Stimulated activated naive B cell treated with anti-CD40 and anti-IgM and Interleukin-4, amounts not matched to agents 10 μg/mL and 1 μg/mL and 100 μg/mL, for 72 hours (primary cell): ENCODE measurements around the gene HOXC11.

ENCODE experiments used
- ATAC-seq, 2 donors: fragments of 150-1000 bp; cut with Tn5 transposase; replicated peaks; 2 replicates each; pipeline ENCODE4 v1.10.0; 2021; ENCODE audit warnings: moderate library complexity in 1 of 2
- DNase-seq: peaks from one replicate; pipeline ENCODE4 v3.0.0; 2021
- H3K27ac Mint-ChIP-seq: one replicate; pipeline ENCODE4 v1.8.0; 2022; ENCODE audit warnings: mild to moderate bottlenecking, mixed read lengths
- H3K27me3 Mint-ChIP-seq, 2 donors: one replicate each; pipeline ENCODE4 v1.8.0; 2022; ENCODE audit warnings: mixed read lengths in 2 of 2
- H3K36me3 Mint-ChIP-seq, 2 donors: one replicate each; pipeline ENCODE4 v1.8.0; 2022; ENCODE audit warnings: mixed read lengths in 2 of 2, mild to moderate bottlenecking in 1 of 2
- H3K4me1 Mint-ChIP-seq, 2 donors: one replicate each; pipeline ENCODE4 v1.8.0; 2022; ENCODE audit warnings: mixed read lengths in 2 of 2, mild to moderate bottlenecking in 1 of 2
- H3K4me3 Mint-ChIP-seq, 2 donors: one replicate each; pipeline ENCODE4 v1.8.0; 2022; ENCODE audit warnings: mild to moderate bottlenecking in 2 of 2, mixed read lengths in 2 of 2, moderate library complexity in 1 of 2
- H3K9me3 Mint-ChIP-seq, 2 donors: one replicate each; pipeline ENCODE4 v1.8.0; 2022; ENCODE audit warnings: mixed read lengths in 2 of 2, mild to moderate bottlenecking in 1 of 2

Gene HOXC11

GRCh38 chr12:53938326-53939140 lies 34.4 kb upstream of the HOXC11 start, which contains the start of gene HOXC13:
TSS of gene HOXC13 (plus strand) at chr12:53938831. CDS start at chr12:53938907, 76 bp downstream.
- H3K27ac Mint-ChIP-seq = peak within 1 kb of the TSS; percentile 73
- peaks cover 0 to 1% of the 10 kb centered on the region in 2 donors for H3K36me3 Mint-ChIP-seq
- no peak for ATAC-seq
- no peak for DNase-seq
- no peaks in the 10 kb centered on the region for H3K9me3 Mint-ChIP-seq
- H3K4me3 Mint-ChIP-seq = no peak within 1 kb of the TSS
- H3K4me1 Mint-ChIP-seq = peaks cover 9 to 13% of the 10 kb centered on the region in 2 donors
- H3K27me3 Mint-ChIP-seq = peaks cover 88 to 99% of the 10 kb centered on the region in 2 donors

- Mint-ChIP-seq H3K9me3 (no peaks in the 10 kb centered on the region), H3K4me3 (peak overlapping the region in 1 of 2 donors; percentile 35), H3K27me3 (peaks cover 88 to 99% of the 10 kb centered on the region in 2 donors), H3K36me3 (peaks cover 0 to 1% of the 10 kb centered on the region in 2 donors), H3K27ac (peak overlapping the region; percentile 59), H3K4me1 (peaks cover 9 to 13% of the 10 kb centered on the region in 2 donors)
- ATAC-seq = no peak
- DNase-seq = no peak
These were observed 33.5 kb upstream of the HOXC11 start for GRCh38 chr12:53939141-53940108.

- no peak overlapping the region for H3K4me3 Mint-ChIP-seq
- H3K27ac Mint-ChIP-seq = no peak overlapping the region
- H3K4me1 Mint-ChIP-seq = peaks cover 6 to 12% of the 10 kb centered on the region in 2 donors
- no peaks in the 10 kb centered on the region for H3K9me3 Mint-ChIP-seq
- H3K27me3 Mint-ChIP-seq = peaks cover 85 to 99% of the 10 kb centered on the region in 2 donors
- DNase-seq (no peak), ATAC-seq (no peak)
- H3K36me3 Mint-ChIP-seq = peaks cover 0 to 1% of the 10 kb centered on the region in 2 donors
These were observed 32.4 kb upstream of the HOXC11 start for GRCh38 chr12:53940443-53941014.

- H3K4me1 Mint-ChIP-seq = peaks cover 4 to 7% of the 10 kb centered on the region in 2 donors
- no peak overlapping the region for H3K27ac Mint-ChIP-seq
- H3K4me3 Mint-ChIP-seq = no peak overlapping the region
- DNase-seq = no peak
- H3K9me3 Mint-ChIP-seq = no peaks in the 10 kb centered on the region
- no peak for ATAC-seq
- no peaks in the 10 kb centered on the region for H3K36me3 Mint-ChIP-seq
- peaks cover 85 to 99% of the 10 kb centered on the region in 2 donors for H3K27me3 Mint-ChIP-seq
These were observed 31.7 kb upstream of the HOXC11 start for GRCh38 chr12:53941187-53941586.

- Mint-ChIP-seq H3K4me3 (no peak overlapping the region), H3K9me3 (no peaks in the 10 kb centered on the region), H3K27me3 (peaks cover 85 to 99% of the 10 kb centered on the region in 2 donors), H3K36me3 (no peaks in the 10 kb centered on the region), H3K27ac (no peak overlapping the region), H3K4me1 (peaks cover 3 to 7% of the 10 kb centered on the region in 2 donors)
- DNase-seq (no peak), ATAC-seq (no peak)
These were observed 31.2 kb upstream of the HOXC11 start for GRCh38 chr12:53941750-53942149.

GRCh38 chr12:53942467-53942997 lies 30.4 kb upstream of the HOXC11 start:
- H3K4me1 Mint-ChIP-seq = peaks cover 2 to 7% of the 10 kb centered on the region in 2 donors
- no peak for DNase-seq
- H3K4me3 Mint-ChIP-seq = no peak overlapping the region
- H3K27ac Mint-ChIP-seq = no peak overlapping the region
- peaks cover 83 to 95% of the 10 kb centered on the region in 2 donors for H3K27me3 Mint-ChIP-seq
- H3K9me3 Mint-ChIP-seq = no peaks in the 10 kb centered on the region
- no peaks in the 10 kb centered on the region for H3K36me3 Mint-ChIP-seq
- ATAC-seq = no peak

GRCh38 chr12:53944209-53944608 lies 28.7 kb upstream of the HOXC11 start:
- no peak overlapping the region for H3K27ac Mint-ChIP-seq
- DNase-seq (no peak), ATAC-seq (no peak)
- H3K4me3 Mint-ChIP-seq = no peak overlapping the region
- H3K27me3 Mint-ChIP-seq = peaks cover 87 to 95% of the 10 kb centered on the region in 2 donors
- H3K9me3 Mint-ChIP-seq = no peaks in the 10 kb centered on the region
- peaks cover 2 to 7% of the 10 kb centered on the region in 2 donors for H3K4me1 Mint-ChIP-seq
- no peaks in the 10 kb centered on the region for H3K36me3 Mint-ChIP-seq

- no peaks in the 10 kb centered on the region for H3K36me3 Mint-ChIP-seq
- peaks cover 87 to 95% of the 10 kb centered on the region in 2 donors for H3K27me3 Mint-ChIP-seq
- H3K27ac Mint-ChIP-seq = peak overlapping the region; percentile 39
- ATAC-seq (no peak), DNase-seq (no peak)
- no peak overlapping the region for H3K4me3 Mint-ChIP-seq
- no peaks in the 10 kb centered on the region for H3K9me3 Mint-ChIP-seq
- H3K4me1 Mint-ChIP-seq = peaks cover 0 to 7% of the 10 kb centered on the region in 2 donors
These were observed 27.7 kb upstream of the HOXC11 start for GRCh38 chr12:53944907-53945847.

GRCh38 chr12:53947743-53948142 lies 25.2 kb upstream of the HOXC11 start:
- Mint-ChIP-seq H3K4me1 (peaks cover 4 to 15% of the 10 kb centered on the region in 2 donors), H3K4me3 (no peak overlapping the region)

GRCh38 chr12:53948650-53949593 lies 24.0 kb upstream of the HOXC11 start:
- Mint-ChIP-seq H3K36me3 (peaks cover 0 to 4% of the 10 kb centered on the region in 2 donors), H3K27me3 (peaks cover 83 to 95% of the 10 kb centered on the region in 2 donors), H3K4me3 (no peak overlapping the region), H3K9me3 (no peaks in the 10 kb centered on the region), H3K4me1 (peaks cover 4 to 15% of the 10 kb centered on the region in 2 donors), H3K27ac (no peak overlapping the region)
- no peak for ATAC-seq
- DNase-seq = no peak

More at GRCh38 chr12:53947743-53948142, 25.2 kb upstream of the HOXC11 start:
- Mint-ChIP-seq H3K9me3 (no peaks in the 10 kb centered on the region), H3K27ac (no peak overlapping the region), H3K27me3 (peaks cover 85 to 95% of the 10 kb centered on the region in 2 donors), H3K36me3 (no peaks in the 10 kb centered on the region)
- no peak for DNase-seq
- no peak for ATAC-seq

GRCh38 chr12:53949631-53950436 lies 23.1 kb upstream of the HOXC11 start:
- Mint-ChIP-seq H3K9me3 (peaks cover 0 to 2% of the 10 kb centered on the region in 2 donors), H3K4me3 (no peak overlapping the region), H3K4me1 (peaks cover 4 to 13% of the 10 kb centered on the region in 2 donors), H3K36me3 (peaks cover 0 to 6% of the 10 kb centered on the region in 2 donors), H3K27me3 (peaks cover 79 to 90% of the 10 kb centered on the region in 2 donors), H3K27ac (no peak overlapping the region)
- ATAC-seq = no peak
- DNase-seq = no peak
